Endodermal cell (in vitro differentiated cells): ENCODE data around the gene CNOT6. TPM values are rescaled to one million over a fixed set of nuclear protein-coding genes. Genes with fewer than 3 reads are reported as not detected.
A peak's percentile ranks its signal among the peaks of the same experiment; 100 is the strongest.

ENCODE experiments used
- DNase-seq: peaks from one replicate; pipeline ENCODE4 v3.0.0-alpha.2; 2017
- H3K27ac ChIP-seq: 2 replicates; pipeline ENCODE4 v1.5.1; 2013; ENCODE audit warnings: mild to moderate bottlenecking, low read depth, low read length, moderate library complexity
- H3K27me3 ChIP-seq: 2 replicates; pipeline ENCODE4 v1.6.1; 2013; ENCODE audit warnings: mild to moderate bottlenecking, low read length, moderate library complexity; ENCODE audit not compliant: insufficient read depth, control insufficient read depth, poor library complexity, severe bottlenecking
- H3K36me3 ChIP-seq: 2 replicates; pipeline ENCODE4 v1.7.0; 2013; ENCODE audit warnings: mild to moderate bottlenecking, low read length, moderate library complexity; ENCODE audit not compliant: control insufficient read depth, insufficient read depth
- H3K4me1 ChIP-seq: one replicate; pipeline ENCODE4 v1.7.0; 2013; ENCODE audit warnings: low read length; ENCODE audit not compliant: control insufficient read depth, insufficient read depth
- H3K4me3 ChIP-seq: 2 replicates; pipeline ENCODE4 v1.5.1; 2013; ENCODE audit warnings: mild to moderate bottlenecking, low read length, moderate library complexity
- H3K9ac ChIP-seq: 2 replicates; pipeline ENCODE4 v1.6.1; 2013; ENCODE audit warnings: mild to moderate bottlenecking, low read length, moderate library complexity; ENCODE audit not compliant: poor library complexity, severe bottlenecking; ENCODE audit errors: extremely low read depth
- H3K9me3 ChIP-seq: 2 replicates; pipeline ENCODE4 v1.6.1; 2013; ENCODE audit warnings: mild to moderate bottlenecking, low read length, moderate library complexity; ENCODE audit not compliant: control insufficient read depth
- H3K27ac Mint-ChIP-seq: 2 replicates; pipeline ENCODE4 v1.8.0; 2020; ENCODE audit warnings: mixed read lengths
- H3K27me3 Mint-ChIP-seq: 2 replicates; pipeline ENCODE4 v1.8.0; 2021; ENCODE audit warnings: mild to moderate bottlenecking, mixed read lengths; ENCODE audit not compliant: insufficient read depth
- H3K36me3 Mint-ChIP-seq: 2 replicates; pipeline ENCODE4 v1.8.0; 2020; ENCODE audit warnings: low read depth, mixed read lengths
- H3K4me1 Mint-ChIP-seq: 2 replicates; pipeline ENCODE4 v1.8.0; 2020; ENCODE audit warnings: mixed read lengths
- H3K4me3 Mint-ChIP-seq: 2 replicates; pipeline ENCODE4 v1.8.0; 2020; ENCODE audit warnings: mild to moderate bottlenecking, moderate library complexity, mixed read lengths
- H3K9me3 Mint-ChIP-seq: 2 replicates; pipeline ENCODE4 v1.8.0; 2020; ENCODE audit warnings: mild to moderate bottlenecking, mixed read lengths
- CTCF ChIP-seq: fragments of 200-600 bp; sonication (generic); conservative IDR thresholded peaks from 2 replicates; pipeline ENCODE4 v1.5.0; 2021; ENCODE audit warnings: antibody characterized with exemption, mild to moderate bottlenecking
- WGBS, 2 experiments: methylation state at CpG; one replicate each; pipeline versions ENCODE4 v1.1.5 to v1.1.7; 2013; ENCODE audit warnings: missing lambda C conversion rate in 2 of 2, mixed read lengths in 1 of 2; ENCODE audit not compliant: insufficient coverage in 1 of 2, insufficient read length in 1 of 2; 5-methylcytosine and 5-hydroxymethylcytosine counted together
- total RNA-seq, 2 donors: library from RNA; stranded (reverse); fragmentation: NEBNext Ultra II Directional in 1 of 2; extraction: Animal tissue kit (Norgen Biotek cat#: 25700) in 1 of 2; gene quantifications; 2 replicates in 1 of 2; 3 replicates in 1 of 2; pipeline ENCODE4 v1.2.1, GENCODE V29; 2021

The CNOT6 gene
- total RNA-seq, 2 donors from 2014 or later: 40.4 to 42.9 TPM

DNA sequence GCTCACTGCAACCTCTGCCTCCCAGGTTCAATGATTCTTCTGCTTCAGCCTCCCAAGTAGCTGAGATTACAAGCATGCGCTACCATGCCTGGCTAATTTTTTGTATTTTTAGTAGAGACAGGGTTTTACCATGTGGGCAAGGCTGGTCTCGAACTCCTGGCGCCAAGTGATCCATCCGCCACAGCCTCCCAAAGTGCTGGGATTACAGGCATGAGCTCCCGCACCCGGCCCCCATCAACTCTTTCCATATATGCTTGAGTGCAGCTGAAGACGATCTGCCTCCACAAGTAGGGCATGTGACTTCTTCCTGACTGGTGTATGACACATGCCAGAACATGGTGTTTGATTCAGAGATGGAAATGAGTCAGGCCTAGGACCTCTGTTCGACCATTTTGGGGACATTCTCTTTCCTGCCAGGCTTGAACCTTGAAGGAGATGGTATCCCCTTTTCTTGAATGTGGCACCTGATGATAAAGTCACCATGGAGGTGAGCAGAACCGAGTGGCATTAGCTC, 7.5 kb upstream of the CNOT6 start:
- Histone ChIP-seq H3K9ac (no peak overlapping the region), H3K9me3 (peaks cover 4% of the 10 kb centered on the region), H3K27ac (no peak overlapping the region), H3K36me3 (no peaks in the 10 kb centered on the region), H3K4me3 (no peak overlapping the region), H3K27me3 (no peaks in the 10 kb centered on the region), H3K4me1 (no peaks in the 10 kb centered on the region)
- WGBS, 2 experiments: 92 to 99% methylated on average over 9 of the region's 9 CpGs
- TF ChIP-seq CTCF: no peak
- H3K36me3 Mint-ChIP-seq: peaks cover 4% of the 10 kb centered on the region
- no peak overlapping the region for H3K4me3 Mint-ChIP-seq
- H3K27me3 Mint-ChIP-seq: no peaks in the 10 kb centered on the region
- no peak overlapping the region for H3K27ac Mint-ChIP-seq
- H3K9me3 Mint-ChIP-seq: peaks cover 28% of the 10 kb centered on the region
- peaks cover 15% of the 10 kb centered on the region for H3K4me1 Mint-ChIP-seq
- DNase-seq: no peak

GRCh38 chr5:180487556-180487955, 6.6 kb upstream of the CNOT6 start:
- Histone ChIP-seq H3K9ac (no peak overlapping the region), H3K4me3 (no peak overlapping the region), H3K27ac (no peak overlapping the region), H3K27me3 (no peaks in the 10 kb centered on the region), H3K36me3 (no peaks in the 10 kb centered on the region), H3K9me3 (peaks cover 4% of the 10 kb centered on the region), H3K4me1 (no peaks in the 10 kb centered on the region)
- peaks cover 28% of the 10 kb centered on the region for H3K9me3 Mint-ChIP-seq
- no peak for DNase-seq
- H3K4me1 Mint-ChIP-seq: peaks cover 19% of the 10 kb centered on the region
- peaks cover 7% of the 10 kb centered on the region for H3K36me3 Mint-ChIP-seq
- no peak overlapping the region for H3K4me3 Mint-ChIP-seq
- no peaks in the 10 kb centered on the region for H3K27me3 Mint-ChIP-seq
- H3K27ac Mint-ChIP-seq: no peak overlapping the region
- no peak for TF ChIP-seq CTCF
- WGBS, 2 experiments: 93 to 96% methylated on average over 5 of the region's 5 CpGs

- H3K9me3 ChIP-seq: peaks cover 4% of the 10 kb centered on the region
- Mint-ChIP-seq H3K27ac (peak overlapping the region; percentile 26), H3K4me3 (peak overlapping the region; percentile 10), H3K36me3 (peaks cover 19% of the 10 kb centered on the region), H3K27me3 (no peaks in the 10 kb centered on the region), H3K4me1 (peaks cover 30% of the 10 kb centered on the region), H3K9me3 (peaks cover 29% of the 10 kb centered on the region)
- DNase-seq: peak; percentile 78
- H3K27ac ChIP-seq: no peak overlapping the region
- WGBS, 2 experiments: 40 to 56% methylated on average over 5 to 7 of the region's 7 CpGs
- no peaks in the 10 kb centered on the region for H3K4me1 ChIP-seq
- H3K27me3 ChIP-seq: no peaks in the 10 kb centered on the region
- H3K9ac ChIP-seq: no peak overlapping the region
- no peak overlapping the region for H3K4me3 ChIP-seq
- TF ChIP-seq CTCF: peak; percentile 53
- peaks cover 6% of the 10 kb centered on the region for H3K36me3 ChIP-seq
Measured at GRCh38 chr5:180491496-180491895, 2.7 kb upstream of the CNOT6 start.
